H9 (cell line): ENCODE data around the gene MS4A6E. TPM values are rescaled to one million over a fixed set of nuclear protein-coding genes. Genes with fewer than 3 reads are reported as not detected.

Experiments
- DNase-seq: peaks from one replicate; pipeline ENCODE4 v3.0.0-alpha.2; 2017
- H2AFZ ChIP-seq: one replicate; pipeline ENCODE4 v1.6.1; 2013; ENCODE audit warnings: mild to moderate bottlenecking, low read length, control low read depth, moderate library complexity
- H2AK5ac ChIP-seq: 2 replicates; pipeline ENCODE4 v1.6.1; 2013; ENCODE audit warnings: low read length, control low read depth, mixed read lengths; ENCODE audit not compliant: insufficient read length
- H2BK120ac ChIP-seq: one replicate; pipeline ENCODE4 v1.6.1; 2013; ENCODE audit warnings: low read depth, mild to moderate bottlenecking, low read length, control low read depth, inconsistent platforms; ENCODE audit not compliant: poor library complexity, severe bottlenecking
- H2BK12ac ChIP-seq: 2 replicates; pipeline ENCODE4 v1.6.1; 2013; ENCODE audit warnings: low read length, control low read depth, mixed read lengths, low read depth; ENCODE audit not compliant: insufficient read length
- H2BK15ac ChIP-seq: 2 replicates; pipeline ENCODE4 v1.6.1; 2013; ENCODE audit warnings: low read depth, low read length, control low read depth
- H2BK20ac ChIP-seq: one replicate; pipeline ENCODE4 v1.6.1; 2013; ENCODE audit warnings: low read depth, mild to moderate bottlenecking, low read length, control low read depth, inconsistent platforms; ENCODE audit not compliant: poor library complexity, severe bottlenecking
- H2BK5ac ChIP-seq: 2 replicates; pipeline ENCODE4 v1.6.1; 2013; ENCODE audit warnings: low read length, control low read depth, mixed read lengths; ENCODE audit not compliant: insufficient read length
- H3K14ac ChIP-seq: 2 replicates; pipeline ENCODE4 v1.6.1; 2013; ENCODE audit warnings: low read length, control low read depth; ENCODE audit not compliant: insufficient read depth
- H3K18ac ChIP-seq: 2 replicates; pipeline ENCODE4 v1.6.1; 2013; ENCODE audit warnings: low read depth, mild to moderate bottlenecking, mixed read lengths, low read length, control low read depth; ENCODE audit not compliant: insufficient read length
- H3K23ac ChIP-seq: 2 replicates; pipeline ENCODE4 v1.6.1; 2013; ENCODE audit warnings: low read length, control low read depth, mixed read lengths, low read depth; ENCODE audit not compliant: insufficient read length
- H3K23me2 ChIP-seq: 2 replicates; pipeline ENCODE4 v1.6.1; 2013; ENCODE audit warnings: low read depth, mild to moderate bottlenecking, mixed read lengths, low read length, control low read depth; ENCODE audit not compliant: insufficient read length, poor library complexity, severe bottlenecking
- H3K27ac ChIP-seq: 2 replicates; pipeline ENCODE4 v1.5.1; 2013; ENCODE audit warnings: low read length, control low read depth, mixed read lengths, low read depth; ENCODE audit not compliant: insufficient read length
- H3K27me3 ChIP-seq: 2 replicates; pipeline ENCODE4 v1.6.1; 2013; ENCODE audit warnings: low read length, control low read depth, inconsistent platforms; ENCODE audit not compliant: insufficient read depth
- H3K4ac ChIP-seq: 2 replicates; pipeline ENCODE4 v1.6.1; 2013; ENCODE audit warnings: low read depth, mild to moderate bottlenecking, control low read depth, inconsistent platforms, low read length, moderate library complexity
- H3K4me1 ChIP-seq: 2 replicates; pipeline ENCODE4 v1.6.1; 2013; ENCODE audit warnings: low read length, control low read depth, inconsistent platforms; ENCODE audit not compliant: insufficient read depth
- H3K4me2 ChIP-seq: 2 replicates; pipeline ENCODE4 v1.6.1; 2013; ENCODE audit warnings: low read length, control low read depth, mixed read lengths; ENCODE audit not compliant: insufficient read length, insufficient read depth
- H3K56ac ChIP-seq: 2 replicates; pipeline ENCODE4 v1.6.1; 2013; ENCODE audit warnings: low read depth, mild to moderate bottlenecking, mixed read lengths, low read length, control low read depth; ENCODE audit not compliant: insufficient read length
- H3K79me1 ChIP-seq: 2 replicates; pipeline ENCODE4 v1.6.1; 2013; ENCODE audit warnings: low read depth, mild to moderate bottlenecking, moderate library complexity, low read length, control low read depth, inconsistent platforms; ENCODE audit not compliant: insufficient read depth, poor library complexity, severe bottlenecking
- H3K79me2 ChIP-seq: 2 replicates; pipeline ENCODE4 v1.6.1; 2013; ENCODE audit warnings: low read length, control low read depth, inconsistent platforms; ENCODE audit not compliant: insufficient read depth
- H3K9ac ChIP-seq: 2 replicates; pipeline ENCODE4 v1.6.1; 2013; ENCODE audit warnings: low read length, control low read depth, mixed read lengths; ENCODE audit not compliant: insufficient read length; ENCODE audit errors: extremely low read depth
- H3K9me3 ChIP-seq: one replicate; pipeline ENCODE4 v1.6.1; 2013; ENCODE audit warnings: low read depth, low read length, inconsistent platforms; ENCODE audit not compliant: control insufficient read depth
- H3T11ph ChIP-seq: one replicate; pipeline ENCODE4 v1.6.1; 2013; ENCODE audit warnings: mild to moderate bottlenecking, low read length, control low read depth, inconsistent platforms
- H4K20me1 ChIP-seq: one replicate; pipeline ENCODE4 v1.6.1; 2013; ENCODE audit not compliant: control insufficient read depth, insufficient read length, insufficient read depth
- H4K5ac ChIP-seq: 2 replicates; pipeline ENCODE4 v1.6.1; 2013; ENCODE audit warnings: low read depth, mild to moderate bottlenecking, mixed read lengths, low read length, control low read depth; ENCODE audit not compliant: insufficient read length
- H4K8ac ChIP-seq: replicated peaks from 2 replicates; pipeline ENCODE4 v1.6.1; 2013; ENCODE audit warnings: low read length, control low read depth, mixed read lengths, low read depth; ENCODE audit not compliant: insufficient read length
- H4K91ac ChIP-seq: 2 replicates; pipeline ENCODE4 v1.6.1; 2013; ENCODE audit warnings: low read depth, mild to moderate bottlenecking, moderate library complexity, mixed read lengths, low read length, control low read depth; ENCODE audit not compliant: insufficient read length
- H3K27ac Mint-ChIP-seq, 3 experiments: 2 replicates in 2 of 3; 3 replicates in 1 of 3; pipeline ENCODE4 v1.8.0; 2020 to 2021; ENCODE audit warnings: mixed read lengths in 3 of 3, mild to moderate bottlenecking in 1 of 3, moderate library complexity in 1 of 3
- H3K27me3 Mint-ChIP-seq: 2 replicates; pipeline ENCODE4 v1.8.0; 2021; ENCODE audit warnings: low read depth, mild to moderate bottlenecking, moderate library complexity, mixed read lengths
- H3K36me3 Mint-ChIP-seq, 3 experiments: 2 replicates in 2 of 3; 3 replicates in 1 of 3; pipeline ENCODE4 v1.8.0; 2020 to 2021; ENCODE audit warnings: low read depth in 3 of 3, mixed read lengths in 3 of 3; ENCODE audit not compliant: insufficient read depth in 1 of 3
- H3K4me1 Mint-ChIP-seq, 2 experiments: 2 replicates each; pipeline ENCODE4 v1.8.0; 2020; ENCODE audit warnings: mixed read lengths in 2 of 2
- H3K4me3 Mint-ChIP-seq, 2 experiments: 2 replicates in 1 of 2; 3 replicates in 1 of 2; pipeline ENCODE4 v1.8.0; 2020 to 2021; ENCODE audit warnings: mild to moderate bottlenecking in 2 of 2, mixed read lengths in 2 of 2, moderate library complexity in 1 of 2
- H3K9me3 Mint-ChIP-seq, 2 experiments: 2 replicates in 1 of 2; 3 replicates in 1 of 2; pipeline ENCODE4 v1.8.0; 2020; ENCODE audit warnings: mild to moderate bottlenecking in 2 of 2, mixed read lengths in 2 of 2, moderate library complexity in 1 of 2
- WGBS: extraction: QIAGEN DNeasy Blood & Tissue Kit; methylation state at CpG from one replicate; pipeline ENCODE4 v1.1.7; 2013; ENCODE audit warnings: missing lambda C conversion rate, low lambda C conversion rate, mixed read lengths; ENCODE audit not compliant: insufficient read length; ENCODE audit errors: extremely low coverage; 5-methylcytosine and 5-hydroxymethylcytosine counted together
- total RNA-seq: library from RNA; stranded (reverse); gene quantifications from 2 replicates; pipeline ENCODE4 v1.2.1, GENCODE V29; 2021
- TF ChIP-seq, protein P1 (sequence below): fragments of 200-600 bp; sonication (generic); conservative IDR thresholded peaks from 3 replicates; pipeline ENCODE4 v1.8.0; 2021; ENCODE audit warnings: antibody characterized with exemption, mild to moderate bottlenecking

The MS4A6E gene
- total RNA-seq, 1 experiment from 2014 or later: not detected

DNA sequence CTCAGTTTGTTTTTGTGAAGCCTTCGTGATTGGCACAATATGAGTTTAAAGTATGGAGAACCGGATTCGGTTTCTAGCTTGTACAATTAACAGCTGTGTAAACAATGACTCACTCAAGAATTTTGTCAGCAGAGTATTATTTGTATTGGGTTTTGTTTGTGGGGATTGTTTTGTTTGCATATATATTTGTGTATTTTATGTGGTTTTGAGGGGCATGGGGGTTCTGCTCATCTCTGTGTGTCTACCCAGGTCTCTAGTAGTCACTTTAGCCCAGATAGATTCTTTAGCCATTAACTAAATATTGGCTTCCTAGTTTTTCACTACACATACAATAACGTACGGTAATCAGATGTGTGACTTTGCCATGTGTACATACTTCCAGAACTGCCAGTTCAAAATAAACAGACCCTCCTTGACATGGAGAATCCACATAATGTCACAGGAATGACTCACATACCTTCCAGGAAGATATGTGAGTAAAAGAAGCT lies 43.8 kb downstream of the MS4A6E start:
- no CpG with 5 or more reads among the region's 5 CpGs for WGBS

More for the DNA sequence above, 43.8 kb downstream of the MS4A6E start:
- H2AFZ ChIP-seq: no peak overlapping the region
- no peak overlapping the region for H3K4me2 ChIP-seq
- no peaks in the 10 kb centered on the region for H3K79me1 ChIP-seq
- no peak overlapping the region; a peak in 1 of 7 replicates for H3K27ac Mint-ChIP-seq
- no peak overlapping the region for H3T11ph ChIP-seq
- no peak overlapping the region for H3K4ac ChIP-seq
- no peak overlapping the region for H2BK12ac ChIP-seq
- no peak overlapping the region for H4K5ac ChIP-seq
- H3K14ac ChIP-seq: no peak overlapping the region
- no peak overlapping the region for H2AK5ac ChIP-seq
- H4K91ac ChIP-seq: no peak overlapping the region
- H4K8ac ChIP-seq: no peak overlapping the region
- TF ChIP-seq, protein P1, sequence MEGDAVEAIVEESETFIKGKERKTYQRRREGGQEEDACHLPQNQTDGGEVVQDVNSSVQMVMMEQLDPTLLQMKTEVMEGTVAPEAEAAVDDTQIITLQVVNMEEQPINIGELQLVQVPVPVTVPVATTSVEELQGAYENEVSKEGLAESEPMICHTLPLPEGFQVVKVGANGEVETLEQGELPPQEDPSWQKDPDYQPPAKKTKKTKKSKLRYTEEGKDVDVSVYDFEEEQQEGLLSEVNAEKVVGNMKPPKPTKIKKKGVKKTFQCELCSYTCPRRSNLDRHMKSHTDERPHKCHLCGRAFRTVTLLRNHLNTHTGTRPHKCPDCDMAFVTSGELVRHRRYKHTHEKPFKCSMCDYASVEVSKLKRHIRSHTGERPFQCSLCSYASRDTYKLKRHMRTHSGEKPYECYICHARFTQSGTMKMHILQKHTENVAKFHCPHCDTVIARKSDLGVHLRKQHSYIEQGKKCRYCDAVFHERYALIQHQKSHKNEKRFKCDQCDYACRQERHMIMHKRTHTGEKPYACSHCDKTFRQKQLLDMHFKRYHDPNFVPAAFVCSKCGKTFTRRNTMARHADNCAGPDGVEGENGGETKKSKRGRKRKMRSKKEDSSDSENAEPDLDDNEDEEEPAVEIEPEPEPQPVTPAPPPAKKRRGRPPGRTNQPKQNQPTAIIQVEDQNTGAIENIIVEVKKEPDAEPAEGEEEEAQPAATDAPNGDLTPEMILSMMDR: no peak
- no peak overlapping the region for H2BK120ac ChIP-seq
- H3K4me1 ChIP-seq: no peaks in the 10 kb centered on the region
- H2BK20ac ChIP-seq: no peak overlapping the region
- no peak overlapping the region for H3K9ac ChIP-seq
- no peak overlapping the region for H3K56ac ChIP-seq
- H2BK5ac ChIP-seq: no peak overlapping the region
- no peak overlapping the region for H3K4me3 Mint-ChIP-seq
- H3K9me3 ChIP-seq: no peaks in the 10 kb centered on the region
- H3K4me1 Mint-ChIP-seq: peaks cover 21 to 39% of the 10 kb centered on the region in 2 experiments
- no peaks in the 10 kb centered on the region for H3K27me3 ChIP-seq
- peaks cover 9 to 10% of the 10 kb centered on the region in 2 experiments; a peak in 4 of 5 replicates for H3K9me3 Mint-ChIP-seq
- H2BK15ac ChIP-seq: no peak overlapping the region
- peaks cover 2 to 23% (median 12%) of the 10 kb centered on the region in 3 experiments; a peak in 5 of 7 replicates for H3K36me3 Mint-ChIP-seq
- H3K27ac ChIP-seq: no peak overlapping the region
- no peak overlapping the region for H3K23ac ChIP-seq
- H4K20me1 ChIP-seq: no peaks in the 10 kb centered on the region
- no peaks in the 10 kb centered on the region for H3K79me2 ChIP-seq
- H3K23me2 ChIP-seq: no peaks in the 10 kb centered on the region
- no peak overlapping the region for H3K18ac ChIP-seq
- no peaks in the 10 kb centered on the region; the same call in 1 of the 2 replicates for H3K27me3 Mint-ChIP-seq
- no peak for DNase-seq
